ENCODE data around the gene HERPUD1.

Gene HERPUD1, protein sequence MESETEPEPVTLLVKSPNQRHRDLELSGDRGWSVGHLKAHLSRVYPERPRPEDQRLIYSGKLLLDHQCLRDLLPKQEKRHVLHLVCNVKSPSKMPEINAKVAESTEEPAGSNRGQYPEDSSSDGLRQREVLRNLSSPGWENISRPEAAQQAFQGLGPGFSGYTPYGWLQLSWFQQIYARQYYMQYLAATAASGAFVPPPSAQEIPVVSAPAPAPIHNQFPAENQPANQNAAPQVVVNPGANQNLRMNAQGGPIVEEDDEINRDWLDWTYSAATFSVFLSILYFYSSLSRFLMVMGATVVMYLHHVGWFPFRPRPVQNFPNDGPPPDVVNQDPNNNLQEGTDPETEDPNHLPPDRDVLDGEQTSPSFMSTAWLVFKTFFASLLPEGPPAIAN
- long read RNA-seq, transcript HERPUD1-209 (5 exons, 2,199 nt): minor isoform, 45 of 1,157 reads
- long read RNA-seq, transcript HERPUD1-204 (8 exons, 2,946 nt): major isoform, 998 of 1,157 reads
- long read RNA-seq, transcript HERPUD1-201 (8 exons, 1,862 nt): minor isoform, 67 of 1,157 reads
- long read RNA-seq, partial matches to known transcripts: 3 of 1,157 reads
- long read RNA-seq, other reads (novel, unspliced or antisense): 40 of 1,157 reads

GRCh38 chr16:56931892-56932720, at the start of gene HERPUD1:
Gene HERPUD1, plus strand, starts transcription at chr16:56932142. Its CDS starts 103 bp downstream, at chr16:56932245.
- H3K27ac ChIP-seq (replicated peaks): peak within 1 kb of the TSS; percentile 92
- DNase-seq (ENCODE audit: low read depth in 1 of 2, low spot score in 1 of 2): peak; percentile 96 to 99
- TF ChIP-seq CTCF (IDR thresholded peaks at IDR 0.05; ENCODE audit: insufficient read depth, low read length) (no peak), REST (IDR thresholded peaks at IDR 0.05; ENCODE audit: insufficient replicate concordance, low read depth) (peak; percentile 53), GABPA (IDR thresholded peaks at IDR 0.05; ENCODE audit: low read depth) (no peak), POLR2AphosphoS5 (IDR thresholded peaks at IDR 0.05; ENCODE audit: low read depth) (peak; percentile 86), SPI1 (IDR thresholded peaks at IDR 0.05; ENCODE audit: borderline replicate concordance, low read depth) (no peak)
- peak within 1 kb of the TSS; percentile 100 for H3K4me3 ChIP-seq (replicated peaks; ENCODE audit: insufficient read depth, low read length)
- H3K27me3 ChIP-seq (ENCODE audit: insufficient read depth, poor library complexity, severe bottlenecking): no peaks in the 10 kb centered on the region

GRCh38 chr16:56883586-56883985, 48.4 kb upstream of the HERPUD1 start:
- no peak overlapping the region for H3K27ac ChIP-seq (replicated peaks)
- no peak for DNase-seq (ENCODE audit: low read depth in 1 of 2, low spot score in 1 of 2)

More at GRCh38 chr16:56883586-56883985, 48.4 kb upstream of the HERPUD1 start:
- no peak for TF ChIP-seq POLR2AphosphoS5 (IDR thresholded peaks at IDR 0.05; ENCODE audit: low read depth)
- no peak for TF ChIP-seq GABPA (IDR thresholded peaks at IDR 0.05; ENCODE audit: low read depth)
- no peak for TF ChIP-seq REST (IDR thresholded peaks at IDR 0.05; ENCODE audit: insufficient replicate concordance, low read depth)
- TF ChIP-seq SPI1 (IDR thresholded peaks at IDR 0.05; ENCODE audit: borderline replicate concordance, low read depth): no peak
- TF ChIP-seq CTCF (IDR thresholded peaks at IDR 0.05; ENCODE audit: insufficient read depth, low read length): no peak
- Histone ChIP-seq H3K4me3 (replicated peaks; ENCODE audit: insufficient read depth, low read length) (no peak overlapping the region), H3K27me3 (ENCODE audit: insufficient read depth, poor library complexity, severe bottlenecking) (peaks cover 2% of the 10 kb centered on the region)

Measured in HL-60 (cell line).